ENCODE data around the gene ESRRG.

ESRRG gene

GRCh38 chr1:216682752-216683151, 40.5 kb downstream of the ESRRG start:
- H3K36me3 ChIP-seq (ENCODE audit: control insufficient read depth, insufficient read depth, low read length), result no peaks in the 10 kb centered on the region
- H3K27me3 ChIP-seq (replicated peaks; ENCODE audit: control insufficient read depth, insufficient read depth, low read length, poor library complexity, severe bottlenecking), result no peaks in the 10 kb centered on the region
- DNase-seq, result no peak
- H3K4me3 ChIP-seq (ENCODE audit: insufficient read depth, low read depth, low read length, poor library complexity, severe bottlenecking), result no peak overlapping the region
- H3K4me1 ChIP-seq (ENCODE audit: control insufficient read depth, insufficient read depth, low read length, poor library complexity, severe bottlenecking), result no peaks in the 10 kb centered on the region
- H3K27ac ChIP-seq (ENCODE audit: insufficient read depth, low read length, poor library complexity, severe bottlenecking), result no peak overlapping the region
- no peaks in the 10 kb centered on the region for H3K9me3 ChIP-seq (ENCODE audit: control insufficient read depth, low read length)

GRCh38 chr1:216679108-216679507, 44.1 kb downstream of the ESRRG start:
- DNase-seq, result no peak
- H3K27me3 ChIP-seq (replicated peaks; ENCODE audit: control insufficient read depth, insufficient read depth, low read length, poor library complexity, severe bottlenecking), result no peaks in the 10 kb centered on the region
- no peaks in the 10 kb centered on the region for H3K36me3 ChIP-seq (ENCODE audit: control insufficient read depth, insufficient read depth, low read length)
- no peak overlapping the region for H3K27ac ChIP-seq (ENCODE audit: insufficient read depth, low read length, poor library complexity, severe bottlenecking)
- H3K4me1 ChIP-seq (ENCODE audit: control insufficient read depth, insufficient read depth, low read length, poor library complexity, severe bottlenecking), result no peaks in the 10 kb centered on the region
- H3K4me3 ChIP-seq (ENCODE audit: insufficient read depth, low read depth, low read length, poor library complexity, severe bottlenecking), result no peak overlapping the region
- H3K9me3 ChIP-seq (ENCODE audit: control insufficient read depth, low read length), result no peaks in the 10 kb centered on the region

- Histone ChIP-seq H3K4me1 (ENCODE audit: control insufficient read depth, insufficient read depth, low read length, poor library complexity, severe bottlenecking) (no peaks in the 10 kb centered on the region), H3K27me3 (replicated peaks; ENCODE audit: control insufficient read depth, insufficient read depth, low read length, poor library complexity, severe bottlenecking) (no peaks in the 10 kb centered on the region), H3K4me3 (ENCODE audit: insufficient read depth, low read depth, low read length, poor library complexity, severe bottlenecking) (no peak overlapping the region), H3K9me3 (ENCODE audit: control insufficient read depth, low read length) (no peaks in the 10 kb centered on the region), H3K36me3 (ENCODE audit: control insufficient read depth, insufficient read depth, low read length) (no peaks in the 10 kb centered on the region), H3K27ac (ENCODE audit: insufficient read depth, low read length, poor library complexity, severe bottlenecking) (no peak overlapping the region)
- DNase-seq, result no peak
These were observed 52.9 kb downstream of the ESRRG start for GRCh38 chr1:216670118-216670883.

- Histone ChIP-seq H3K27ac (ENCODE audit: insufficient read depth, low read length, poor library complexity, severe bottlenecking) (no peak overlapping the region), H3K4me1 (ENCODE audit: control insufficient read depth, insufficient read depth, low read length, poor library complexity, severe bottlenecking) (no peaks in the 10 kb centered on the region), H3K27me3 (replicated peaks; ENCODE audit: control insufficient read depth, insufficient read depth, low read length, poor library complexity, severe bottlenecking) (no peaks in the 10 kb centered on the region), H3K4me3 (ENCODE audit: insufficient read depth, low read depth, low read length, poor library complexity, severe bottlenecking) (no peak overlapping the region), H3K36me3 (ENCODE audit: control insufficient read depth, insufficient read depth, low read length) (no peaks in the 10 kb centered on the region), H3K9me3 (ENCODE audit: control insufficient read depth, low read length) (no peaks in the 10 kb centered on the region)
- no peak for DNase-seq
These were observed 56.8 kb downstream of the ESRRG start for GRCh38 chr1:216666441-216666840.

GRCh38 chr1:216665856-216666255, 57.4 kb downstream of the ESRRG start:
- Histone ChIP-seq H3K4me3 (ENCODE audit: insufficient read depth, low read depth, low read length, poor library complexity, severe bottlenecking) (no peak overlapping the region), H3K27me3 (replicated peaks; ENCODE audit: control insufficient read depth, insufficient read depth, low read length, poor library complexity, severe bottlenecking) (no peaks in the 10 kb centered on the region), H3K27ac (ENCODE audit: insufficient read depth, low read length, poor library complexity, severe bottlenecking) (no peak overlapping the region), H3K9me3 (ENCODE audit: control insufficient read depth, low read length) (no peaks in the 10 kb centered on the region), H3K4me1 (ENCODE audit: control insufficient read depth, insufficient read depth, low read length, poor library complexity, severe bottlenecking) (no peaks in the 10 kb centered on the region), H3K36me3 (ENCODE audit: control insufficient read depth, insufficient read depth, low read length) (no peaks in the 10 kb centered on the region)
- DNase-seq, result no peak

GRCh38 chr1:216665406-216665805, 57.8 kb downstream of the ESRRG start:
- no peak overlapping the region for H3K4me3 ChIP-seq (ENCODE audit: insufficient read depth, low read depth, low read length, poor library complexity, severe bottlenecking)
- no peaks in the 10 kb centered on the region for H3K27me3 ChIP-seq (replicated peaks; ENCODE audit: control insufficient read depth, insufficient read depth, low read length, poor library complexity, severe bottlenecking)
- H3K9me3 ChIP-seq (ENCODE audit: control insufficient read depth, low read length), result no peaks in the 10 kb centered on the region
- H3K36me3 ChIP-seq (ENCODE audit: control insufficient read depth, insufficient read depth, low read length), result no peaks in the 10 kb centered on the region
- DNase-seq, result no peak
- no peaks in the 10 kb centered on the region for H3K4me1 ChIP-seq (ENCODE audit: control insufficient read depth, insufficient read depth, low read length, poor library complexity, severe bottlenecking)
- no peak overlapping the region for H3K27ac ChIP-seq (ENCODE audit: insufficient read depth, low read length, poor library complexity, severe bottlenecking)

- Histone ChIP-seq H3K36me3 (ENCODE audit: control insufficient read depth, insufficient read depth, low read length) (no peaks in the 10 kb centered on the region), H3K4me3 (ENCODE audit: insufficient read depth, low read depth, low read length, poor library complexity, severe bottlenecking) (no peak overlapping the region), H3K9me3 (ENCODE audit: control insufficient read depth, low read length) (no peaks in the 10 kb centered on the region), H3K27me3 (replicated peaks; ENCODE audit: control insufficient read depth, insufficient read depth, low read length, poor library complexity, severe bottlenecking) (no peaks in the 10 kb centered on the region), H3K27ac (ENCODE audit: insufficient read depth, low read length, poor library complexity, severe bottlenecking) (no peak overlapping the region), H3K4me1 (ENCODE audit: control insufficient read depth, insufficient read depth, low read length, poor library complexity, severe bottlenecking) (no peaks in the 10 kb centered on the region)
- DNase-seq, result no peak
These were observed 60.5 kb downstream of the ESRRG start for GRCh38 chr1:216662681-216663080.

- H3K4me3 ChIP-seq (ENCODE audit: insufficient read depth, low read depth, low read length, poor library complexity, severe bottlenecking), result no peak overlapping the region
- no peak overlapping the region for H3K27ac ChIP-seq (ENCODE audit: insufficient read depth, low read length, poor library complexity, severe bottlenecking)
- H3K9me3 ChIP-seq (ENCODE audit: control insufficient read depth, low read length), result no peaks in the 10 kb centered on the region
- H3K4me1 ChIP-seq (ENCODE audit: control insufficient read depth, insufficient read depth, low read length, poor library complexity, severe bottlenecking), result no peaks in the 10 kb centered on the region
- DNase-seq, result no peak
- no peaks in the 10 kb centered on the region for H3K27me3 ChIP-seq (replicated peaks; ENCODE audit: control insufficient read depth, insufficient read depth, low read length, poor library complexity, severe bottlenecking)
- H3K36me3 ChIP-seq (ENCODE audit: control insufficient read depth, insufficient read depth, low read length), result no peaks in the 10 kb centered on the region
These were observed 62.7 kb downstream of the ESRRG start for GRCh38 chr1:216660561-216660960.

GRCh38 chr1:216653001-216653400, 70.2 kb downstream of the ESRRG start:
- no peaks in the 10 kb centered on the region for H3K36me3 ChIP-seq (ENCODE audit: control insufficient read depth, insufficient read depth, low read length)
- no peak overlapping the region for H3K4me3 ChIP-seq (ENCODE audit: insufficient read depth, low read depth, low read length, poor library complexity, severe bottlenecking)
- no peaks in the 10 kb centered on the region for H3K27me3 ChIP-seq (replicated peaks; ENCODE audit: control insufficient read depth, insufficient read depth, low read length, poor library complexity, severe bottlenecking)
- DNase-seq, result no peak
- no peaks in the 10 kb centered on the region for H3K9me3 ChIP-seq (ENCODE audit: control insufficient read depth, low read length)
- H3K27ac ChIP-seq (ENCODE audit: insufficient read depth, low read length, poor library complexity, severe bottlenecking), result no peak overlapping the region
- H3K4me1 ChIP-seq (ENCODE audit: control insufficient read depth, insufficient read depth, low read length, poor library complexity, severe bottlenecking), result no peaks in the 10 kb centered on the region

- Histone ChIP-seq H3K36me3 (ENCODE audit: control insufficient read depth, insufficient read depth, low read length) (no peaks in the 10 kb centered on the region), H3K4me3 (ENCODE audit: insufficient read depth, low read depth, low read length, poor library complexity, severe bottlenecking) (no peak overlapping the region), H3K9me3 (ENCODE audit: control insufficient read depth, low read length) (no peaks in the 10 kb centered on the region), H3K4me1 (ENCODE audit: control insufficient read depth, insufficient read depth, low read length, poor library complexity, severe bottlenecking) (no peaks in the 10 kb centered on the region), H3K27ac (ENCODE audit: insufficient read depth, low read length, poor library complexity, severe bottlenecking) (no peak overlapping the region), H3K27me3 (replicated peaks; ENCODE audit: control insufficient read depth, insufficient read depth, low read length, poor library complexity, severe bottlenecking) (no peaks in the 10 kb centered on the region)
- DNase-seq, result no peak
These were observed 71.3 kb downstream of the ESRRG start for GRCh38 chr1:216651826-216652418.
